DMS53 treated with DMSO at 0.1 percent for 48 hours (cell line): ENCODE results near the gene TMEM245.

ENCODE experiments used
- DNase-seq: peaks from one replicate; lab custom pipeline; 2025; ENCODE audit not compliant: unreplicated experiment; lab: John Stamatoyannopoulos, UW

Gene TMEM245

DNA sequence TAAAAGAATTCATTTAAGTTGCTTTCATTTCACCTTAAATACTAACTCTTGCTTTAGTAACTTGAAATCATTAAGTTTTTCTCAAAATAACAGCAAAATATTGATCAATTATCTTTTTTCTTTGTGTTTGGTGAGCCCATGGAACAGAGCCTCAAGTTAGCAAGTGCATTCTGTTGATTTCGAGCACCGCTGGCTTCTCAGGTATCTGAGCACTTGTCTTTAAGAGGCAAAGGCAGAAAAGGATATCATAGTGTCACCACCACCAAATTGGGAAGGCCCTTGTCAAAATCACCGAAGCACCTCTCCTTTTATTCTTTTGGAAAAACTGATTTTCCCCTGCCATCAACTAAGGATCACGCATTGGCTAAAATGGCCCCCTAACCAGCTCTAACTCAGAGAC lies 89.3 kb downstream of the TMEM245 start:
- DNase-seq, result no peak

DNA sequence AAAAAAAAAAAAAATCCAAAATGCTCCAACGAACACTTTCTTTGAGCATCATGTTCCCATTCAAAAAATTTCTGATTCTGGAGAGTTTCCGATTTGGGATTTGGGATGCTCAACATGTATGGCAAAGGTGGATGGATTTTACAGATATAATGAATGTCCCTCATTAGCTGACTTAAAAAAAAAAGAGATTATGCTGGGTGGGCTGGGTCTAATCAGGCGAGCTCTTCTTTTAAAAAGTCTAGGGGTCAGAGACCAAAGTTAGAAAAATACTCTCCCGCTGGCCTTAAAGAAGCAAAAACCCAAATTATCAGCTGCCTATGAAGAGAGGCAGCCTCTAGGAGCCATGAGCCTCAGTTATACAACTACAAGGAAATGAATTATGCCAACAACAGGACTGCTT lies 91.3 kb downstream of the TMEM245 start:
- no peak for DNase-seq

DNA sequence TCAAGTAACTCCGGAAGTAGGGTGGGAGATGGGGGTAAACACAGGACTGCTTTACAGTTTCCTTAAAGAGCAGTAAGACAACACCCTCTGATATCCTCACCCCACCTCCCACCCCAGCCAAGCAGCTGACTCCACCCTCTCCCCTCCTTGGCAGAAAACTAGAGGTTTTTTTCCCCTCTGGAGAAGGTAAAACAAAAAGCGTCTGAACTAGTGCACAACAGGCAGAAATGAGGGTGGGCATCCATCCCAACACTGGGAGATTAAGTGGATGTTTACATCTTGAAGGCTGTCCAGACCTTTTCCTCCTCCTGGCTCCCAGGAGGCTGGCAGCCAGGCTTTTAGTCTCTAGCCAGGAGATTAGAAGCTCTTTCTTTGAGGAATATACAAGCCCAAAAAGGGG lies 92.6 kb downstream of the TMEM245 start:
- no peak for DNase-seq

DNA sequence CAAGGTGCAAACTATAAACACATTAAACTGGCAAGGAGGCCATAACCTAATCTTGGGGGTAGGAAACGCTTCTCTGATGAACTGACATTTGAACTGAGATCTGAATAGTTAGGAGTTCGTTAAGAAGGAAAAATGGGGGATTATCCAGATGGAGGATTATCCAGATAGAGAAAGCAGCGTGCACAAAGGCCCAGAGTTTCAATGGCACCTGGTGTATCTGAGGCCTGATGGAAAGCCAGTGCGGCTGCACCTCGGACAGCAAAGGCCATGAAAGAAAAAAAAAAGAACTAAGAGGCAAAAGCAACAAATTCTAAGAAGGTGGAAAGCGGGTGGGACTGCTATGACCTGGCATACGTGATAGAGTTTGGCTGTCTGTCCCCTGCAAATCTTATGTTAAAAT lies 93.4 kb downstream of the TMEM245 start:
- no peak for DNase-seq

DNA sequence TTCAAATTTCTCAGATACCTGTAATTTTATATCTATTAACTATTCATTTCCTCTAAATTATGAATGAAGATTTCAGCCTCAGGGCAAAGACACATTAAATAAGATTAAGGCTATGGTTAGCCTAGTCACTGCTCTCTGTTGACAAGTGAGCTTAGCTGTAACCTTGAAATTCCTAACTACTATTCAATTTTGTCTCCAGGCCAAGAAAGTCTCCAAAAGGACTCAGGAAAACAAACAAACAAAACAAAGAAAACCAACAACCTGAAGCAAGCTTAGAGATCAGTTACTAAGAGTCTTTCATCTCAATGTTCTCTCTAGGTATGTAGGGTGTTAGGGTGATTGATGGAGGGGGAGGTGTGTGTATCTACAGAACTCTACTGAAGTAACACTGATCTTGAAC lies 96.9 kb downstream of the TMEM245 start:
- no peak for DNase-seq

DNA sequence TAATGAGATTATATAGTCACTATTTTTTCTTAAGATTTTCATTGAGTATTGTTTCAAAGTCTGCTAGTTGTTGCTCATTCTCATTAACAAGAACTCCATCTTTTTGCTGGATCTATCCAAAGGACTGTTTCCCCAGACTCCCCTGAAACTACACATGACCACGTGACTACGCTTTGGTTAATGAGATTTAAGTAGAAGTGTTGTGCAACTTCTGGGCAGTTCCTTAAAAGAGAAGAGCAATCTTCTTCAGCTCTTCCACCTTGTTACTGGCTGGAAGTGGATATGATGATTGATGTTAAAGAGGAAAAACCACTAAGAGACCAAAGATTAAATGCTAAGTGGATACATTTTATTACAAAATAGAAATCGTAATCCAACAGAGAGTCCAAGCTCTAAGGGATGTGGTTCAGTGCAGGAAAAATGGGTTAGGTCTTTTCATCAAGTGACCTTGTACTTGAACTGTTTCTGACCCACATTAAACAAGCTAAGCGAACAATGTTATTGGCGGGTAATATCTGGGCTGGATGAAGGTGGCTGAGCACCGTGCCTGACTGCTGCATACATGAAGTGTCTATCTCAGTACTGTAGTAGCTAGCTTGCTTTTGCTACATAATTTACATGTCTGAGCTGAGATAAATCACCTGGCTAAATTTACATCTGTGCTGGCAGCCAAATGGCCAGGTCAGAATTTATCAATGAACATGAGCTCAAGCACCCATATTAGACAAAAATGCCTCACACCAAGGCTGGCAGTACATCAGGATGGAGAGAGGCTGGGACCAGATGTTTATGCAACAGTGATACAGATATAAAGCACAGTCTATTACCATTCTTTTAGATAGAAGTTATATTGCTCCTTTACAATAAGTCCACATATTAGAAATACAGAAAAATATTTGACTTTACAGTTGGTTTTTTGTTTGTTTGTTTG lies 98.9 kb downstream of the TMEM245 start:
- DNase-seq, result no peak

DNA sequence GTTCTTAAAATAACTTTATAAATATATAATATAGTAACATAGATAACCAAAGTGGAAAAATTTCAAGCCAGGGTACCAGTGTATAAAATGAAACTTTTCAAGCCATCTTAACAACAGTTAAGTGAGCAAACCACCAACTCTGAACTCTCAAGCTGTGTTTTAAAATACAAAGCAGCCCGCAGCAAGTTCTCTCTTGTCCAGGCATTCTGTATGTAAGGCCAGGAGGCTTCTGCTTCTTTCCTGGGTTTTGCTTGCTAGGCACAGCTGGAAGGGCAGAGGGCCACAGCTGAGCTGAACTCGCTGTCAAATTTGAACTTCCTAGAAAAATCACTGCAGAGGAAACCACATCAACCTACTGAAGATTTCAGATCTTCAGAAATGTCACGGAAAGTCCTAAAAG lies 99.6 kb downstream of the TMEM245 start:
- DNase-seq, result no peak

DNA sequence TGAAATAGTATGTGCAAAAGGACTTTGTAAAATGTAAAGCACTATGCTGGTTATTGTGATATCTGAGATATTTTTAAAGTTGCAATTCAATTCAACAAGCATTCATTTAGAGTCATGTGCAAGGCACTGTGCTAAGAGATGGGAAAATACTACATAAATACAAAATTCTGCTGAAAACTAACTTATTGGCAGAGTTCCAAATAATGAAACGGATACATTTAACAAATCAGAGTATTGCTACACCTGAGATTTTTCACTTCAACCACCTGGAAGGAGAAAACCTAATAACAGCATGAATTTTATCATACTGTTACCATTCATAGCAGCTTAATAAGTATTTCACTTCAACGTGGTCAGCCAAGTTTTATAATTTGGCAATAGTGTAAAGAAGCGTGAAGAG lies 100.3 kb downstream of the TMEM245 start:
- no peak for DNase-seq

DNA sequence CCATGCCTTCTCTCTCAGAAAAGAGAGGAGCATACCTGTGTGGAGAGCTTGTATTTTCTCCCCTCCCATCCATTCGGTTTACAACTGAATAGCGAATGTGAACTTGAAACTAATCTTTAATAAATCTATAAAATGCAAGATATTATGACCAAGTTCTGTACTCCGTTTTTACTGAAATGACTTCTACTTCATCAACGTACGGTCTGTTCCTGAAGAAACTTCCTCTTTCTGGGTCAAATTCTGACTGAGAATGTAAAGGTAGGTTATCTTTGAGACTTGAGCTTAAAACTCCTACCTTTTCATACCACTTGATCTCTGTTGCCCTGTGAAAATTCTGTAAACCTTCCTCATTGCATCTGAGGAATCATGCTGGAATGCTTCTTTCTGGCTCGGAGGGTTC lies 102.3 kb downstream of the TMEM245 start:
- DNase-seq, result no peak

DNA sequence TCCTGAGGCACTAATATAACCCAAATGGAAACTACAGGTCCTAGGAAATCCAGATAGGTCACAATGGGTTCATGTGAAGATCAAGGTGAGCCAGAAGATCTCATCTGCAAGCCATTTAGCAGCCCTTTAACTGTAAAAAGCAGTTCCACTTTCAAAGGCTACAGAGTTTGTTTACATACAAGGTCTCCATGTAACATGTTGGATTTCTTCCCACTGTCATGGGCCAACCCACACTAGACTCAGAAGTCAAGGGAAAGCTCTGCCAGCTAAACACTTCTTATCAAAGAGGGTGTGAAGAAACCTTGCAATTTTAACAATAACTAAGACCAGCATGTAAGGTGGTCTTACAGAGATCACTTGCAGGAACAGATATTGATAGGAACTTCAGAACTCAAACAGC lies 102.7 kb downstream of the TMEM245 start:
- no peak for DNase-seq

DNA sequence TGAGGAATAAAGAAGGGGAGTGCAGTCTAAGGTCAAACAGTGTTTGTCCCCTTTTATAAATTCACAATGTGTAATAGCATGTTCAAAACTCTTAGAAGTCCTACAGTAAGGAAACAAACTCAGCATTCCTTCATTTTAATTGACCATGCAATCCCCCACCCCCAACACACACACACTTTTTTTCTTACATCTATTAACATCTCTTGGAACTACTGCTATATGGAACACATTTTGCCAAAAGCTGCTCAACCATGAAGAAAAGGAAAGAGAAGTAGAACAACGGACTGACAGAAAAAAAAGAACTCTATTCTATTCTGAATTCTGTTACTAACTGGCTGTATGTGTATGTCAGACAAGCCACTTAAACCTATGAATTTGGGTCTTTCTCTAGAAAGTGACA lies 103.6 kb downstream of the TMEM245 start:
- DNase-seq, result no peak

DNA sequence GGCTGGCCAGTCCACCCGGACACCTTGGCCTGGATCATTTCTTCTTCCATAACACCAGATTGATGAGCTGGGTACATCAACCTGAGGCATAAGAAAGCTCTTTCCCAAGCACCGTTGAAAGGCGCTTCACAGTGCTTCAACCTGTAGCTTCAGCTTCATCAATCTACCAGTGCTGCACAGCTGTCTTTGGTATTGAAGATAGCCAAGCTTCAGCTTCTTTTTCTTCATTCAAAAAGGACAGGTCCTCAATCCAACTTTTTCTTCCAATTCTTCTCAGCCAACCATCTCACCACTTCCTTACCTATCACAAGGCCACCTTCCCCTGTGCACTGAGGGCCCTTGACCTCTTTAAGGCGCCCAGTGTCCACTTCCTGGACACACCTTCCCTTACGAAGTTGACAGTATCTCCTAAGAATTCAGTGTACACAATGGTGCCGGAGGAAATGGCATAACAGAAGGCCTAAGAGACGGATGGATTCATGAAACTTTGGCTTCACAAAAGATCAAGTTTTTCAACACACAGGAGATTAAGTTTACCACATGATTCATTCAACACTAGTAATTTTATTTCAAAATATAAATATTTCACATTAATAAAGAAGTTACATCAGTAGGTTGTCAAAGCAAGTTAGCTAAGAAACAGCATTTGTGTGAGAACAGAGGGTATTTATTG lies 105.0 kb downstream of the TMEM245 start:
- no peak for DNase-seq

DNA sequence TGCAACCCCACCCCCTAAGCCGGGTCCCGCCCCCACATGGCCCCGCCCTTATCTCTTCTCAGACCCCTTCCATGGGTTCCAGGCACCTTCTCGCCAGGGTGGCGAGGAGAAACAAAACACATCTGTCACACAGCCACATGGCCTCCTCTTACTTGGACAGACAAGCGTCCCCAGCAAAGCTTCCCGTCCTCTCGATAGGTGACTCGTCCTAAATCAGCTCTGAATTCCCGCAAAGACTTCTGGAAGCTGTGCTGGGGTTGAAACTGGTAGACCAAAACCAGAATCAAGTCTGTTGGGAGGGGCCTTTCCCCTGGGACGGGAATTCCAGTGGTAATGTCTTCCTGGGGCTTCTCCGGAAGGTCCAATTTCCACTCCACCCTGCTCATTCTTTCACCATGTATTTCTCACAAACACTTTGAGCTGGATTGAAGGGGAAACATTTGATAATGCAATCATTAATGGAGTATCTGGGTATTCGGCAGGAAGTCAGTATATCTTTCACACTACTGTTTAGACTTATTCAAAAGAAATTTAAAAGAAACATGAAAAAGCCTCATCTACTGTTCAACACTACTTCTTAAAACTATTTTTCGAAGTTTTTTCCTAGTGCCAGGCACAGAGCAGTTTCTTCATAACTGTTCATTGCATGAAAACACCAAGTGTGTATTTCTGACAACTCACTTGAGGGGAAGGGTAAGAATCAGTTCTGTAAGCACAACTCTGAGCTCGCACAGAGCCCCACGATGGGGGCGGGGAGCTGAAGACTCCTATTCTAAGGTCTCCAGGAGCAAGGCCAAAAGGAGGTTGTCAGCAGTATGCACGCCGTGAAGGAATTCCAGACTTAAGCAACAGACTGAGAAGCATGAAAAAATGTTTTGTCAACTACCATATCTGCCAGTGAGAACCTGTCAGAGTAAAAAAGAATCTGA lies 105.8 kb downstream of the TMEM245 start:
- peak; percentile 46 for DNase-seq

DNA sequence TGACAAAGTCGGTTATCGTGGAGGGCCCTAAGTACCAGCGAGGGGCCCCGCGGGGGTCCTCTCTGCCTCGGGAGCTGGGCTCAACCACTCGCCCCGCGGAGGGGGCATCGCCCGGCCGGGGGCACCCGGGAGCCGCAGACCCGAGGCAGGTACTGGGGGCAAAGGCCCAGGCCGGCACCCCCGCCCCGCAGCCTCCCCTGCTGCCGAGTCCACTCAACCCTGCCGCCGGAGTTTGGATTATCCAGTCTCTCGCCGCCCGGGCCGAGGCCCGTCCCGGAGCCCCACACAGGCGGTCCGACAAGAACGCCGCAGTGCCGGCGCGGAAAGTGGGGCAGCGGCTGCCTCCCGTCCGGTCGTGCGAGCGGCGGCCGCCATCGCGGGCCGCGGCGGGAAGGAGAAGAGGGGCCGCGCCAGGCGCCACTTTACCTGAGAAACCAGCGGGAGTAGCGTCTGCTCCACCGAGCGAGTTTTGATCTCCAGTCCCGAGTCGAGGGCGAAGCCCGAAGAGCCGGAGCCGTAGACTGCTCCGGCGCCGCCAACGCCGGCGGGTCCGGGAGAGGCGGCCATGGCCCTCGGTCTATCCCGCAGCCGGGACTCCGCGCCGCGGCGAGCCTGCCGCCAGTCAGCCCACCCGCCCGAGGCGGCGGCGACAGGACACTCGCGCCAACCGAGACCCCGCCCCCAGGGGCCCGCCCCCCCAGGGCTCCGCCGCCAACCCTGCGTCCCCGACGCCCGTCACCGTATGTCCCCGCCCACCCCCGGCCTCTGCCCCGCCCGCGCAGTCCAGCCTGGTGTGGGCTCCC lies 106.7 kb downstream of the TMEM245 start, which contains the start of gene CTNNAL1:
Gene CTNNAL1, minus strand, starts transcription at position 624 of the 803 bp plus-strand sequence. Its CDS starts 57 bp downstream, at position 567.
- DNase-seq, result peak; percentile 27

DNA sequence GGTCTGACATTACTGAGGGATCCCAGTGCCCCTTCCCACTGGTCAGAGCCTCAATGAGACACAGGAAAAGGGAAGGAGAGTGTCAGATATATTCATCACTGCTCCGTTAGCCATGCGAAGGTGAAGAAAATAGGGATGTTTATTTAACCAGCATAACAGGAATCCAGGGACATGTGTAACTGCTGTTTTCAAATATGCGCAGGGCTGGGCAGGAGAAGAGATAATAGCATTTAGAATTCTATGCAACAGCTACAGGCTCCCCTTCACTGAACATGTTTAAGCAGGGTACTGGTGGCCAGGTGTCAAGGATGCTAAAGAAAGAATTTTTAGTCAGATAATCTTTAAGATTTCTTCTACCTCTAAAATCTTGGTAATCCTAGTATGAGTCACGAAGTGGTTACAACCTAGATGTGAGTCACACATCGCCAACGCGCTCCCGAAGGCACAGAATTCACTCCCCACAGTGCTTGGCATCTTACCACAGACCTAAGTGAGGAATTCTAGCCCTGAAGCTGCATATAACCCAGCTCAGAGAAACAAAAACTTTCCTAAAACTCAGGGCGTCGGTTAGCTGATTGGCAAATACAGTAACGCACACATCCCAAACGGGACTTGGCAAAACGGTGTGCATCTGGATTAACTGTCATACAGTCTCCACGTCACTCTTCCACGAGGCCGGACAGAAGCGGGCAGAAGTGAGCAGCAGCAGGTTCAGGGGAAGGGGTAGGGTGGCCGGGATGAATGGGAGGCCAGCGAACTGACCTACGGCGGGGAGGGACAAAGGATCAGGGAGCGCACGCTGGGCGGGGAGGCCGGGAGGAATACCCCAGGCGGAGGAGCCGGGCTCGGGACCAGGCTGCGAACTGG lies 107.5 kb downstream of the TMEM245 start:
- DNase-seq, result peak; percentile 10

DNA sequence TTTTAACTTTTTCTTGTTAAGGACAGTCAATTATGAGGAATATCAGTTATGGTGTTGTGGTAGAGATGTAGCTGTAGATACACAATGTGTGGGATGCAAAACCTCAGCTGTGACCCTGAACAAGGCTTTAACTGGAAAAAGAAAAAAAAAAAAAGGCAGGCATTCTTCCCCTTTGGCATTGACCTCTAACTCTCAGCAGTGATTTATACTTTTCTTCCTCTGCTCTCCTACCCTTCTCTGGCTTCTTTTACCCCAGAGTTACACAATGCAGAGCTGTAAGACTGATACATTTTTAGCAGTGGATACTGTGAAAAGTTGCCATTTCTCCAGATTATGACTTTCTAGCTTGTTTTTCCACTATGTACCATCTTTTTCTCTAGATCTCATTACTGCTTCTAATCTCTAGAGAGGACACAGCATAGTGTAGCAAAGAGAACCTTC lies 108.5 kb downstream of the TMEM245 start:
- no peak for DNase-seq

DNA sequence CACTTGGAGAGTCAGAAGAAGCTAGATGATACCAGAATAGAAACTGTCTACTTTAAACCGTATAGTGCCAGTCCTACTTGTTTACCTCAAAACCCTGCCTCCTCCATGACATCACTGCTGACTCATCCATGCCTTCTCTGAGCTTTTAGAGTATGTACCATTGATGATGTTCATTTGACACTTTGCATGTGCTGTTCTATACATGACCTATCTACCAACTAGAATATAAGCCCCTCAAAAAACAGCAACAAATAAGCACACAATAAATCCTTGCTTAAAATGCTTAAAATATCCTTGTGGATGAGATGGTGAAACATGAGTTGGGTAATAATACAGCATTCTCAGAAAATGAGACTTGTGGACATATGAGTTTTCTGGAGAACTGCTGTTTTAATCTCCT lies 109.0 kb downstream of the TMEM245 start:
- DNase-seq, result peak; percentile 30

DNA sequence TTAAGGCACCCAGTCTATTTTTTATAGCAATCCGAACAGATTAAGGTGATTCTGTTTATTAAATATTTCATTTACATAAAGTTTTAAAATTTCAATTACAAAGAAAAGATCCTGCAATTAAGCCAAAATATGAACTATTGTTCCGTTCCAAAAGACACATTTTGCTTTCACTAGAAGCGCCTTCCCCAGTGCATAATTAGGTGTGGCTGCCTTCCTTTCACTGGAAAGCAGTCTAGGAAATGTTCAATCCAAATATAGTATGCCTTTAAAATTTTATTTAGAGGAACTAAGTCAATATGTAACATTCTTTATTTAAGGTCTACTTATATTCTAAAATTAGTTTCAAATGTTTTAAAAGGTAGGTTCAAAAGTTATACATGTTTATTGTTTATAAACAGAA lies 114.1 kb downstream of the TMEM245 start:
- DNase-seq, result no peak

DNA sequence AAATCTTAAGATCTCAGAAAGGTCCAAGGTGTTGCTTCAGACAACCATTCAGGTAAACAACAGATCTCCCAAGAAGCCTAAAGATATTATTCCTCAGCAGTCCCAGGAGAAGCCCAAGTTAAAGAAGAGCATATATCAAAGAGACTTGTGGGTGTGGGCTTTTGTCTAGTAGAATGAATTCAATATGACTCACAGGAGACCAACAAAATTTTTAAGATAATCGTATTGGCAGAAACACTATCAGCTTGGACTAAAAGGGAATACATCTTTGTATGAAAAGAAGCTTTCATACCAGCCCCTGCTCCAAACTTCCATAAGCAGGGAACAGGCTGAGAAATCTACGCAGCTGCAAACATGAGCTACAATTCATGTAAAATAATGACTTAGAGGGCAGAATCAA lies 116.6 kb downstream of the TMEM245 start:
- no peak for DNase-seq
